SK-N-SH treated with all-trans-retinoic acid at 6 μM for 48 hours (cell line): ENCODE results near the gene SACS.

Experiments used
- ATAC-seq: fragments of 200-7000 bp; cut with Tn5 transposase; 3 replicates; pipeline ENCODE4 v1.9.1; 2020; ENCODE audit warnings: mild to moderate bottlenecking, moderate library complexity
- ARNTL ChIP-seq: fragments of 450-650 bp; formaldehyde crosslinking; IDR thresholded peaks from 2 replicates; pipeline ENCODE4 v1.5.0; 2020; ENCODE audit warnings: low read depth, mild to moderate bottlenecking, moderate library complexity, borderline replicate concordance
- BACH2 ChIP-seq: fragments of 250-450 bp; sonication (Bioruptor Pico); IDR thresholded peaks from 2 replicates; pipeline ENCODE4 v1.9.0; 2021; ENCODE audit warnings: mild to moderate bottlenecking, borderline replicate concordance
- CSDC2 ChIP-seq: fragments of 250-450 bp; sonication (Bioruptor Pico); IDR thresholded peaks from 2 replicates; pipeline ENCODE4 v1.5.0; 2020; ENCODE audit warnings: mild to moderate bottlenecking, moderate library complexity
- GLIS3 ChIP-seq: fragments of 250-450 bp; sonication (Bioruptor Pico); IDR thresholded peaks from 2 replicates; pipeline ENCODE4 v1.5.0; 2020; ENCODE audit warnings: mild to moderate bottlenecking, moderate library complexity
- ISL1 ChIP-seq: fragments of 250-450 bp; sonication (Bioruptor Pico); IDR thresholded peaks from 2 replicates; pipeline ENCODE4 v2.1.2; 2022; ENCODE audit warnings: mild to moderate bottlenecking, moderate library complexity
- OSR1 ChIP-seq: fragments of 250-450 bp; sonication (Bioruptor Pico); IDR thresholded peaks from 2 replicates; pipeline ENCODE4 v1.8.0; 2022; ENCODE audit warnings: moderate library complexity, mild to moderate bottlenecking, inconsistent platforms
- PPARA ChIP-seq: fragments of 250-450 bp; sonication (Bioruptor Pico); IDR thresholded peaks from 2 replicates; pipeline ENCODE4 v1.5.0; 2020; ENCODE audit warnings: mild to moderate bottlenecking, borderline replicate concordance
- RARB ChIP-seq: fragments of 250-450 bp; sonication (Bioruptor Pico); IDR thresholded peaks from 2 replicates; pipeline ENCODE4 v1.8.0; 2021; ENCODE audit warnings: mild to moderate bottlenecking, moderate library complexity
- SNAI2 ChIP-seq: fragments of 250-450 bp; sonication (Bioruptor Pico); IDR thresholded peaks from 2 replicates; pipeline ENCODE4 v1.5.0; 2020; ENCODE audit warnings: mild to moderate bottlenecking, moderate library complexity
- TCF4 ChIP-seq: fragments of 250-450 bp; sonication (Bioruptor Pico); IDR thresholded peaks from 2 replicates; pipeline ENCODE4 v1.8.0; 2021; ENCODE audit warnings: mild to moderate bottlenecking, moderate library complexity, borderline replicate concordance
- TOX ChIP-seq: fragments of 250-450 bp; sonication (Bioruptor Pico); IDR thresholded peaks from 2 replicates; pipeline ENCODE4 v1.8.0; 2021; ENCODE audit warnings: mild to moderate bottlenecking, moderate library complexity, borderline replicate concordance
- TSHZ2 ChIP-seq: fragments of 250-450 bp; sonication (Bioruptor Pico); IDR thresholded peaks from 2 replicates; pipeline ENCODE4 v1.5.0; 2020; ENCODE audit warnings: mild to moderate bottlenecking, moderate library complexity
- ZC3H10 ChIP-seq: fragments of 250-450 bp; sonication (Bioruptor Pico); IDR thresholded peaks from 2 replicates; pipeline ENCODE4 v1.5.1; 2021; ENCODE audit warnings: mild to moderate bottlenecking, moderate library complexity
- ZFP3 ChIP-seq: fragments of 250-450 bp; sonication (Bioruptor Pico); IDR thresholded peaks from 2 replicates; pipeline ENCODE4 v1.5.0; 2020; ENCODE audit warnings: mild to moderate bottlenecking, moderate library complexity
- ZFP30 ChIP-seq: fragments of 450-650 bp; formaldehyde crosslinking; IDR thresholded peaks from 2 replicates; pipeline ENCODE4 v1.5.0; 2022; ENCODE audit warnings: mild to moderate bottlenecking, moderate library complexity
- ZNF565 ChIP-seq: fragments of 450-650 bp; formaldehyde crosslinking; conservative IDR thresholded peaks from 2 replicates; pipeline ENCODE4 v1.5.0; 2020; ENCODE audit warnings: low read depth, mild to moderate bottlenecking, moderate library complexity
- ZNF70 ChIP-seq: fragments of 450-650 bp; formaldehyde crosslinking; IDR thresholded peaks from 2 replicates; pipeline ENCODE4 v1.5.0; 2020; ENCODE audit warnings: mild to moderate bottlenecking, moderate library complexity
- ZNF8 ChIP-seq: fragments of 450-650 bp; formaldehyde crosslinking; IDR thresholded peaks from 2 replicates; pipeline ENCODE4 v1.5.0; 2020; ENCODE audit warnings: mild to moderate bottlenecking, moderate library complexity
- TF ChIP-seq, protein P1 (sequence below): fragments of 250-450 bp; sonication (Bioruptor Pico); IDR thresholded peaks from 2 replicates; pipeline ENCODE4 v1.8.0; 2021; ENCODE audit warnings: low read depth, mild to moderate bottlenecking, moderate library complexity, borderline replicate concordance
- TF ChIP-seq, protein P2 (sequence below): fragments of 250-450 bp; sonication (Bioruptor Pico); IDR thresholded peaks from 2 replicates; pipeline ENCODE4 v1.8.0; 2020; ENCODE audit warnings: mild to moderate bottlenecking, moderate library complexity, borderline replicate concordance
- TF ChIP-seq, protein P3 (sequence below): fragments of 250-450 bp; sonication (Bioruptor Pico); IDR thresholded peaks from 2 replicates; pipeline ENCODE4 v1.5.1; 2021; ENCODE audit warnings: mild to moderate bottlenecking, moderate library complexity
- TF ChIP-seq, protein P4 (sequence below): fragments of 250-450 bp; sonication (Bioruptor Pico); IDR thresholded peaks from 2 replicates; pipeline ENCODE4 v1.5.1; 2020; ENCODE audit warnings: low read depth, mild to moderate bottlenecking, moderate library complexity

Gene SACS

GRCh38 chr13:23458989-23459388, 25.5 kb upstream of the SACS start:
- no peak for TF ChIP-seq SNAI2
- no peak for ATAC-seq

- no peak for ATAC-seq
- TF ChIP-seq TOX: no peak
- no peak for TF ChIP-seq ZFP30 (CRISPR knock-in tag)
- TF ChIP-seq, protein P1, sequence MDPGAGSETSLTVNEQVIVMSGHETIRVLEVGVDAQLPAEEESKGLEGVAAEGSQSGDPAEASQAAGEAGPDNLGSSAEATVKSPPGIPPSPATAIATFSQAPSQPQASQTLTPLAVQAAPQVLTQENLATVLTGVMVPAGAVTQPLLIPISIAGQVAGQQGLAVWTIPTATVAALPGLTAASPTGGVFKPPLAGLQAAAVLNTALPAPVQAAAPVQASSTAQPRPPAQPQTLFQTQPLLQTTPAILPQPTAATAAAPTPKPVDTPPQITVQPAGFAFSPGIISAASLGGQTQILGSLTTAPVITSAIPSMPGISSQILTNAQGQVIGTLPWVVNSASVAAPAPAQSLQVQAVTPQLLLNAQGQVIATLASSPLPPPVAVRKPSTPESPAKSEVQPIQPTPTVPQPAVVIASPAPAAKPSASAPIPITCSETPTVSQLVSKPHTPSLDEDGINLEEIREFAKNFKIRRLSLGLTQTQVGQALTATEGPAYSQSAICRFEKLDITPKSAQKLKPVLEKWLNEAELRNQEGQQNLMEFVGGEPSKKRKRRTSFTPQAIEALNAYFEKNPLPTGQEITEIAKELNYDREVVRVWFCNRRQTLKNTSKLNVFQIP (CRISPR knock-in tag): no peak
- no peak for TF ChIP-seq TCF4 (CRISPR knock-in tag)
- TF ChIP-seq, protein P2, sequence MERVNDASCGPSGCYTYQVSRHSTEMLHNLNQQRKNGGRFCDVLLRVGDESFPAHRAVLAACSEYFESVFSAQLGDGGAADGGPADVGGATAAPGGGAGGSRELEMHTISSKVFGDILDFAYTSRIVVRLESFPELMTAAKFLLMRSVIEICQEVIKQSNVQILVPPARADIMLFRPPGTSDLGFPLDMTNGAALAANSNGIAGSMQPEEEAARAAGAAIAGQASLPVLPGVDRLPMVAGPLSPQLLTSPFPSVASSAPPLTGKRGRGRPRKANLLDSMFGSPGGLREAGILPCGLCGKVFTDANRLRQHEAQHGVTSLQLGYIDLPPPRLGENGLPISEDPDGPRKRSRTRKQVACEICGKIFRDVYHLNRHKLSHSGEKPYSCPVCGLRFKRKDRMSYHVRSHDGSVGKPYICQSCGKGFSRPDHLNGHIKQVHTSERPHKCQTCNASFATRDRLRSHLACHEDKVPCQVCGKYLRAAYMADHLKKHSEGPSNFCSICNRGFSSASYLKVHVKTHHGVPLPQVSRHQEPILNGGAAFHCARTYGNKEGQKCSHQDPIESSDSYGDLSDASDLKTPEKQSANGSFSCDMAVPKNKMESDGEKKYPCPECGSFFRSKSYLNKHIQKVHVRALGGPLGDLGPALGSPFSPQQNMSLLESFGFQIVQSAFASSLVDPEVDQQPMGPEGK: no peak
- no peak for TF ChIP-seq BACH2
- TF ChIP-seq CSDC2 (CRISPR knock-in tag): no peak
- TF ChIP-seq, protein P3, sequence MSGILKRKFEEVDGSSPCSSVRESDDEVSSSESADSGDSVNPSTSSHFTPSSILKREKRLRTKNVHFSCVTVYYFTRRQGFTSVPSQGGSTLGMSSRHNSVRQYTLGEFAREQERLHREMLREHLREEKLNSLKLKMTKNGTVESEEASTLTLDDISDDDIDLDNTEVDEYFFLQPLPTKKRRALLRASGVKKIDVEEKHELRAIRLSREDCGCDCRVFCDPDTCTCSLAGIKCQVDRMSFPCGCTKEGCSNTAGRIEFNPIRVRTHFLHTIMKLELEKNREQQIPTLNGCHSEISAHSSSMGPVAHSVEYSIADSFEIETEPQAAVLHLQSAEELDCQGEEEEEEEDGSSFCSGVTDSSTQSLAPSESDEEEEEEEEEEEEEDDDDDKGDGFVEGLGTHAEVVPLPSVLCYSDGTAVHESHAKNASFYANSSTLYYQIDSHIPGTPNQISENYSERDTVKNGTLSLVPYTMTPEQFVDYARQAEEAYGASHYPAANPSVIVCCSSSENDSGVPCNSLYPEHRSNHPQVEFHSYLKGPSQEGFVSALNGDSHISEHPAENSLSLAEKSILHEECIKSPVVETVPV (CRISPR knock-in tag): no peak
- no peak for TF ChIP-seq ZNF8 (CRISPR knock-in tag)
- TF ChIP-seq, protein P4, sequence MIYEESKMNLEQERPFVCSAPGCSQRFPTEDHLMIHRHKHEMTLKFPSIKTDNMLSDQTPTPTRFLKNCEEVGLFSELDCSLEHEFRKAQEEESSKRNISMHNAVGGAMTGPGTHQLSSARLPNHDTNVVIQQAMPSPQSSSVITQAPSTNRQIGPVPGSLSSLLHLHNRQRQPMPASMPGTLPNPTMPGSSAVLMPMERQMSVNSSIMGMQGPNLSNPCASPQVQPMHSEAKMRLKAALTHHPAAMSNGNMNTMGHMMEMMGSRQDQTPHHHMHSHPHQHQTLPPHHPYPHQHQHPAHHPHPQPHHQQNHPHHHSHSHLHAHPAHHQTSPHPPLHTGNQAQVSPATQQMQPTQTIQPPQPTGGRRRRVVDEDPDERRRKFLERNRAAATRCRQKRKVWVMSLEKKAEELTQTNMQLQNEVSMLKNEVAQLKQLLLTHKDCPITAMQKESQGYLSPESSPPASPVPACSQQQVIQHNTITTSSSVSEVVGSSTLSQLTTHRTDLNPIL (CRISPR knock-in tag): no peak
- no peak for TF ChIP-seq GLIS3
- no peak for TF ChIP-seq OSR1 (CRISPR knock-in tag)
- no peak for TF ChIP-seq PPARA (CRISPR knock-in tag)
- TF ChIP-seq TSHZ2: no peak
- TF ChIP-seq ZC3H10 (CRISPR knock-in tag): no peak
- no peak for TF ChIP-seq ZFP3 (CRISPR knock-in tag)
- TF ChIP-seq ZNF565 (CRISPR knock-in tag): no peak
- no peak for TF ChIP-seq RARB
Observed at GRCh38 chr13:23456437-23457210, 23.1 kb upstream of the SACS start.

- no peak for ATAC-seq
- no peak for TF ChIP-seq ZFP3 (CRISPR knock-in tag)
- TF ChIP-seq, protein P3 (CRISPR knock-in tag): no peak
- no peak for TF ChIP-seq ZNF70 (CRISPR knock-in tag)
- no peak for TF ChIP-seq TSHZ2
- TF ChIP-seq GLIS3: no peak
- no peak for TF ChIP-seq RARB
- TF ChIP-seq ISL1: no peak
- no peak for TF ChIP-seq TCF4 (CRISPR knock-in tag)
- no peak for TF ChIP-seq PPARA (CRISPR knock-in tag)
- no peak for TF ChIP-seq ARNTL (CRISPR knock-in tag)
- TF ChIP-seq OSR1 (CRISPR knock-in tag): no peak
- TF ChIP-seq ZC3H10 (CRISPR knock-in tag): no peak
Observed at GRCh38 chr13:23455401-23456185, 22.1 kb upstream of the SACS start.
